ENCODE measurements around the gene STEAP3.

GRCh38 chr2:119278946-119279345 lies 55.3 kb downstream of the STEAP3 start:
- no peak for TF ChIP-seq ZNF274 (IDR thresholded peaks at IDR 0.05; ENCODE audit: low read depth, low read length)
- TF ChIP-seq YY1 (IDR thresholded peaks at IDR 0.05; ENCODE audit: insufficient read depth, insufficient read length): no peak
- TF ChIP-seq SUZ12 (IDR thresholded peaks at IDR 0.05; ENCODE audit: extremely low read depth, insufficient read depth, insufficient read length): no peak

Measured in NT2/D1 (cell line).